Karpas-422 (cell line): Measurements from ENCODE around the gene RHEB. TPM values are rescaled to one million over a fixed set of nuclear protein-coding genes. Genes with fewer than 3 reads are reported as not detected.

Source experiments
- DNase-seq: peaks from one replicate; pipeline ENCODE4 v3.0.0-alpha.2; 2015
- H2AFZ ChIP-seq: fragments of 200-600 bp; sonication (generic); 2 replicates; pipeline ENCODE4 v1.6.1; 2014; ENCODE audit warnings: antibody characterized with exemption, low read length, mixed read lengths
- H3K27ac ChIP-seq: fragments of 200-600 bp; sonication (generic); 2 replicates; pipeline ENCODE4 v1.5.1; 2014; ENCODE audit warnings: mild to moderate bottlenecking, low read length, moderate library complexity
- H3K27me3 ChIP-seq: fragments of 200-600 bp; sonication (generic); 2 replicates; pipeline ENCODE4 v1.6.1; 2014; ENCODE audit warnings: low read length, mixed read lengths
- H3K36me3 ChIP-seq: fragments of 200-600 bp; sonication (generic); 2 replicates; pipeline ENCODE4 v1.6.1; 2014; ENCODE audit warnings: low read length, mixed read lengths; ENCODE audit not compliant: insufficient read depth
- H3K4me1 ChIP-seq: fragments of 200-600 bp; sonication (generic); 2 replicates; pipeline ENCODE4 v1.6.1; 2014; ENCODE audit warnings: mild to moderate bottlenecking, low read length, mixed read lengths
- H3K4me2 ChIP-seq: fragments of 200-600 bp; sonication (generic); 2 replicates; pipeline ENCODE4 v1.6.1; 2014; ENCODE audit warnings: low read length, low read depth, mild to moderate bottlenecking; ENCODE audit not compliant: poor library complexity, severe bottlenecking
- H3K4me3 ChIP-seq: fragments of 200-600 bp; sonication (generic); 2 replicates; pipeline ENCODE4 v1.5.1; 2014; ENCODE audit warnings: mild to moderate bottlenecking, antibody characterized with exemption, low read length, mixed read lengths
- H3K79me2 ChIP-seq: fragments of 200-600 bp; sonication (generic); 2 replicates; pipeline ENCODE4 v1.6.1; 2014; ENCODE audit warnings: mild to moderate bottlenecking, low read length, mixed read lengths
- H3K9ac ChIP-seq: fragments of 200-600 bp; sonication (generic); 2 replicates; pipeline ENCODE4 v1.6.0; 2014; ENCODE audit warnings: low read length
- H3K9me2 ChIP-seq: fragments of 200-600 bp; sonication (generic), shearing (Covaris generic); replicated peaks from 2 replicates; pipeline ENCODE4 v1.6.0; 2014; ENCODE audit warnings: mild to moderate bottlenecking, low read length, moderate library complexity; ENCODE audit not compliant: insufficient read depth
- H3K9me3 ChIP-seq: fragments of 300-700, 200-600 bp; sonication (generic); 2 replicates; pipeline ENCODE4 v1.6.1; 2014; ENCODE audit warnings: low read length, mixed read lengths
- H4K20me1 ChIP-seq: fragments of 200-600 bp; sonication (generic); 2 replicates; pipeline ENCODE4 v1.6.1; 2014; ENCODE audit warnings: mild to moderate bottlenecking, antibody characterized with exemption, low read length, low read depth; ENCODE audit not compliant: insufficient read depth
- total RNA-seq: library from RNA; depleted of rRNA; stranded (reverse); fragments of >200 nt; shearing (Covaris generic); gene quantifications from 2 replicates; pipeline ENCODE4 v1.2.3, GENCODE V29; 2014; ENCODE audit warnings: low replicate concordance

RHEB gene
- total RNA-seq, 1 experiment from 2014 or later, result 47.5 TPM

DNA sequence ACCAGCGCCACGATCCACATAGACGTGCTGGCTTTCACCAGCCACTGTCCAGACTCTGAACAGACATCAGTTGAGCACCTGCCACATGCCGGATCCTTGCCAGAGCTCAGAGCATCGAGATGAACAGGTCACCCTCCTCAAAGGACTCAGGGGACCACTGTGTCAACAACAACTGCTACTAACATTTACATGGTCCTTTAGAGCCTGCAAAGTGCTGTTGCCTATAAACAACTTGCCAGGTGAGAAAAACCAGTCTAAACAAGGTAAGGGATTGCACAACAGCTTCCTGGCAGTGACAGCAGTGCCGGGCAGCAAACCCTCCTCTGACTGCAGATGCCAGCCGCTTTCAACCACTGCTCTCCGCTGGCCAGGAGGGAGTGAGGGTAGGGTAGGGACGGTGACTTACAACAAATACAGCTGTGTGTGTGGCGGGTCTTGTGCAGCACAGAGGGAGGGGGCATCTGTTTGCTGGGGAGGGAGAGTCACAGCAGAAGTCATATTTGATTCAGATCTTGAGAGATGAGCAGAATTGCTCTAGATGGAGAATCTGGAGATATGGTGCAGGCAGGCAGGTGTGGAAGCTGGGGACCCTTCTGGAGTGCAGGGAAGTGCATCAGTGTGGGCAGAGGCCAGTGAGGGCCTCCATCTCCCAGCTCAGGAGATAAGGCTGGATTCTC, 32.8 kb upstream of the RHEB start:
- H3K4me1 ChIP-seq, result no peaks in the 10 kb centered on the region
- H3K36me3 ChIP-seq, result no peaks in the 10 kb centered on the region
- no peak for DNase-seq
- H3K79me2 ChIP-seq, result no peaks in the 10 kb centered on the region
- no peak overlapping the region for H2AFZ ChIP-seq
- no peaks in the 10 kb centered on the region for H3K9me3 ChIP-seq
- no peaks in the 10 kb centered on the region for H4K20me1 ChIP-seq
- H3K4me3 ChIP-seq, result no peak overlapping the region
- no peaks in the 10 kb centered on the region for H3K9me2 ChIP-seq
- no peak overlapping the region for H3K4me2 ChIP-seq
- no peak overlapping the region for H3K27ac ChIP-seq
- H3K27me3 ChIP-seq, result no peaks in the 10 kb centered on the region
- no peak overlapping the region for H3K9ac ChIP-seq

DNA sequence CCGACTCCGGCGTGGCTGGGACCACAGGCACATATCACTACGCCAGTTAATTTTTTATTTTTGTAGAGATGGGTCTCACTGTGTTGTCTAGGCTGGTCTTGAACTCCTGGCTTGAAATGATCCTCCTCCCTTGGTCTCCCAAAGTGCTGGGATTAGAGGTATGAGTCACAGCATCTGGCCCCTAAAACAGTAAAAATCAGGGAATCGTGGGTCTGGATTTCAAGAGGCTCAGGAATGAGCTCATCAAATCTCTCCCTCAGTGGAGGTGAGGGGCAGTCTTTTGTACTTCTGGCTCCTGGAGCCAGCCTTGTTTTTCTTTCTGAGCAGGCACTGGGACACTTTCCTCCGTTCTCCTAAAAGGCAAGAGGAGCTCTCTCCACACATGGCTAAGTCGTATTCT, 32.1 kb upstream of the RHEB start:
- no peaks in the 10 kb centered on the region for H3K9me2 ChIP-seq
- no peak for DNase-seq
- H4K20me1 ChIP-seq, result no peaks in the 10 kb centered on the region
- no peak overlapping the region for H3K27ac ChIP-seq
- no peak overlapping the region for H3K4me3 ChIP-seq
- no peak overlapping the region for H3K9ac ChIP-seq
- H3K36me3 ChIP-seq, result no peaks in the 10 kb centered on the region
- H3K4me1 ChIP-seq, result no peaks in the 10 kb centered on the region
- no peak overlapping the region for H3K4me2 ChIP-seq
- no peaks in the 10 kb centered on the region for H3K79me2 ChIP-seq
- no peaks in the 10 kb centered on the region for H3K27me3 ChIP-seq
- H2AFZ ChIP-seq, result no peak overlapping the region
- H3K9me3 ChIP-seq, result no peaks in the 10 kb centered on the region

DNA sequence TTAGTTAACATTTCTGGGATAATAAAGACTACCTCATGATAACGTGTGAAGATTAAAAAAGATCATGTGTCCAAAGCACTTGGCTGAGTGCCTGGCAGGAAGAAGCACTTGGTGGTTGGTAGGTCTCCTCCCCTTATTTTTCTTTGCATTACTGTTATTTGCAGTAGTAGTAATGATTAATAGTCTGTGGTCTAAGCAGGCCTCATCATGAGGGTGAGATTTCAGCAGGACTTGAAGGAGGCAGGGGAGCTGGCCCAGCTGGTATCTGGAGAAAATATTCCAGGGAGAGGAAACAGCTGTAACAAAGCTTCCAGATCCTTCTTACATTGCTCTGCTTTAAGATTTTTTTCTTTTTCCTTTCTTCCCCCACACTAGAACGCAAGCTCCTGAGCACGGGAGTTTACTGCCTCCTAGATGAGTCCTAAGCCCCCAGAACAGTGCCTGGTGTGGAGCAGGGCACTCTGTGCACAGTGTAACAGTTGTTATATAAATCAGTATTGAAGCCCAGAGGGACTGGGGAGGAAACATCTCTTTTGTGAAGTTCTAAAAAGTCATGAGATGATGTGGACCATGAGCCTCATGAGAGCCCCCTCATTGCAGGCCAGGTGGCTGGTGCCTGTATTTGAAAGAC, 31.1 kb upstream of the RHEB start:
- no peaks in the 10 kb centered on the region for H3K9me2 ChIP-seq
- no peak overlapping the region for H3K9ac ChIP-seq
- H3K9me3 ChIP-seq, result no peaks in the 10 kb centered on the region
- H3K4me3 ChIP-seq, result no peak overlapping the region
- no peaks in the 10 kb centered on the region for H3K79me2 ChIP-seq
- H3K36me3 ChIP-seq, result no peaks in the 10 kb centered on the region
- H2AFZ ChIP-seq, result no peak overlapping the region
- H3K27ac ChIP-seq, result no peak overlapping the region
- no peak for DNase-seq
- no peaks in the 10 kb centered on the region for H4K20me1 ChIP-seq
- no peaks in the 10 kb centered on the region for H3K4me1 ChIP-seq
- no peak overlapping the region for H3K4me2 ChIP-seq
- no peaks in the 10 kb centered on the region for H3K27me3 ChIP-seq

DNA sequence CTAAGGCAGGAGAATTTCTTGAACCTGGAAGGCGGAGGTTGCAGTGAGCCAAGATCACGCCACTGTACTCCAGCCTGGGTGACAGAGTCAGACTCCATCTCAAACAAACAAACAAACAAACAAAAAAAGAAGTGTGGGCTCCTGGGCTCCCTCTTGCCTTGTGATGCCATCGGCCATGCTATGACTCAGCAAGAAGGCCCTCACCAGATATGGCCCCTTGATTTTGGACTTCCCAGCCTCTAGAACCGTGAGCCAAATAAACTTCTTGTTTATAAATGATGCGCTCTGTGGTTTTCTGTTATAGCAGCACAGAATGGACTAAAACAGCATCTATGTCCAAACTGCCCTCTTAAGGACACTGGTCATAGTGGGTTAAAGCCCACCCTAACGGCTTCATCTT, 29.9 kb upstream of the RHEB start:
- no peaks in the 10 kb centered on the region for H3K9me2 ChIP-seq
- H3K9ac ChIP-seq, result no peak overlapping the region
- no peak overlapping the region for H3K4me2 ChIP-seq
- H2AFZ ChIP-seq, result no peak overlapping the region
- H3K79me2 ChIP-seq, result no peaks in the 10 kb centered on the region
- H4K20me1 ChIP-seq, result no peaks in the 10 kb centered on the region
- H3K9me3 ChIP-seq, result no peaks in the 10 kb centered on the region
- no peak for DNase-seq
- no peaks in the 10 kb centered on the region for H3K4me1 ChIP-seq
- H3K27ac ChIP-seq, result no peak overlapping the region
- H3K4me3 ChIP-seq, result no peak overlapping the region
- H3K27me3 ChIP-seq, result no peaks in the 10 kb centered on the region
- H3K36me3 ChIP-seq, result no peaks in the 10 kb centered on the region

DNA sequence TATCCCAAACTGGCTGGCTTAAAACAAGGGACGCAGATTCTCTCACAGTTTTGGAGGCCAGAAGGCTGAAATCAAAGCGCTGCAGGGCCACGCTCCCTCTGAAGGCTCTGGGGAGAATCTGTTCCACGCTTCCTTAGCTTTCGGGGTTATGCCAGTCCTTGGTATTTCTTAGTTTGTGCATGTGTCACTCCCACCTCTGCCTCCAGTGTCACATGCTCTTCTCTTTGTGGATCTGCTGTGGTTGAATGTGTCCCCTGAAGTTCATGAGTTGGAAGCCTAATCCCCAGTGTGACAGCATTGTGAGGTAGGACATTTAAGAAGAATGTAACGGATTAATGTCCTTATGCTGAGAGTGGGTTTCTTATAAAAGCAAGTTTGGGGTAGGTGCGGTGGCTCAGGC, 29.4 kb upstream of the RHEB start:
- Histone ChIP-seq H3K36me3 (no peaks in the 10 kb centered on the region), H4K20me1 (no peaks in the 10 kb centered on the region), H3K79me2 (no peaks in the 10 kb centered on the region), H3K27me3 (no peaks in the 10 kb centered on the region), H3K4me1 (no peaks in the 10 kb centered on the region), H3K27ac (no peak overlapping the region), H2AFZ (no peak overlapping the region), H3K9ac (no peak overlapping the region), H3K9me3 (no peaks in the 10 kb centered on the region), H3K4me3 (no peak overlapping the region), H3K9me2 (no peaks in the 10 kb centered on the region), H3K4me2 (no peak overlapping the region)
- DNase-seq, result no peak

DNA sequence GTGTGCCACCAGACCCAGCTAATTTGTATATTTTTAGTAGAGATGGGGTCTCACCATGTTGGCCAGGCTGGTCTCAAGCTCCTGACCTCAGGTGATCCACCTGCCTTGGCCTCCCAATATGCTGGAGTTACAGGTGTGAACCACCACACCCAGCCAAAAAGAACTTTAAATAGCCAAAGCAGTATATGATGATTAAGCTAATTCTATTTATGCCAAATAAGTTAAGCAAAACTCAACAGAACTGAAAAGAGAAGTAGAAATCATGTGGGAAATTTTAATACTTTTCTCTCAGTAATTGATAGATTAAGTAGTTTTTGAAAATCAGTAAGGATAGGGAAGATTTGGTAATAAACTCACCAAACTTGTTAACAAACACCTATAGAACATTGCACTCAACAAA, 24.5 kb upstream of the RHEB start:
- Histone ChIP-seq H3K4me3 (no peak overlapping the region), H3K27ac (no peak overlapping the region), H3K9me3 (no peaks in the 10 kb centered on the region), H3K9me2 (no peaks in the 10 kb centered on the region), H3K79me2 (no peaks in the 10 kb centered on the region), H3K36me3 (no peaks in the 10 kb centered on the region), H3K9ac (no peak overlapping the region), H3K4me2 (no peak overlapping the region), H4K20me1 (no peaks in the 10 kb centered on the region), H2AFZ (no peak overlapping the region), H3K4me1 (peaks cover 7% of the 10 kb centered on the region), H3K27me3 (no peaks in the 10 kb centered on the region)
- no peak for DNase-seq

DNA sequence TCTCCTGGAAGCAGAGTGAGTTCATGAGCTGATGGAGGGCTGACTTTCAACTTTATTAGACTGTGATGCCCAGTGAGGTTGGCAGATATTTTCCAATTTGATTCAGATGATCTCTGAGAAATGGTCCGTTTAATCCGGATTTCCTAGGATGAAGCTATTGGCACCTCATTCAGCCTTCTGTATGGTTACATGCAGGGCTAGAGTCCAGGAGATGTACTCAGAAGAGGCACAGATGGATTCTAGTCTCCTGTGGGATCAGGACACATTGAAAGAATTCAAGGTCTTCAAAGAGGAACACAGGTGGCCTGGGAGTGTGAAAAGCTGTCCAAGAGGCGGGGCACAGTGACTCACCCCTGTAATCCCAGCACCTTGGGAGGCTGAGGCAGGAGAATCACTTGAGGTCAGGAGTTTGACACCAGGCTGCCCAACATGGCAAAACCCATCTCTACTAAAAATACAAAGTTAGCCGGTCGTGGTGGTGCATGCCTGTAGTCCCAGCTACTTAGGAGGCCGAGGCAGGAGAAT, 23.0 kb upstream of the RHEB start:
- Histone ChIP-seq H2AFZ (no peak overlapping the region), H3K9ac (no peak overlapping the region), H3K27me3 (no peaks in the 10 kb centered on the region), H3K79me2 (no peaks in the 10 kb centered on the region), H3K36me3 (no peaks in the 10 kb centered on the region), H3K4me3 (no peak overlapping the region), H3K27ac (no peak overlapping the region), H4K20me1 (no peaks in the 10 kb centered on the region), H3K9me3 (no peaks in the 10 kb centered on the region), H3K4me2 (no peak overlapping the region), H3K9me2 (no peaks in the 10 kb centered on the region), H3K4me1 (peaks cover 22% of the 10 kb centered on the region)
- no peak for DNase-seq

DNA sequence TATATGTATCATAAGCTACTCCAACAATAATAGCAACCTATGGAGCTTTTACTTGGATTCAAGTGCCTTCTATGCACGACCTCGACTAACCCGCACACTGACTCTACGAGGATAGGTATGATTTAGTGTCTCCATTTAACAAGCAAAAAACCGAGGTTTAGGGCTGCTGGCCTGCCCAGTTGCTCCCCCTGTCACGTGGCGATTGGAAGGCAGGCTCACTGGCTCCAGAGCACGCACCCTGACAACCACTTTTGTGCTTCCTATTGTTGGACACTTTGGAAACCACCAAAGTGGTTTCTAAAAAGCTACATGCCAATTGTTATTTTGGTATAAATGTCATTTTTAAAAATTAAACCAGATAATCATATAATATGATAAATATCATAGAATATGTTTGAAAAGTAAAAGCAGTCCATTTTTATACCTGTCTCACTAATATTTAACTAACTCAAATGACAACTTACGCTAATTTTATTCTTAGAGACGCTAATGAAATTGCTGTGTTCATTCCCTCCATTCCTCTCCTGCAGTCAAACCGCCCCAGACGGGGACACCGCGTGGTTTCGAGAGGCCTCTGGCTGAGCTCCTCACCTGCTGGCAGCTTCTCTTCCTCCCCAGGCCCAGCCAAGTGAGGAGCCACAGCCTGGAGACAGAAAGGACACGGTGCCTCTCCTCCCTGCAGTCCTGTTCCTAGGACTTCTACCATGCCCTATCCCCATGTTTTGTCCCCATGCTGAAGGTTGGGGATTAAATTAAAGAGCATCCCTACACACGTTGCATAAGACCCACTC, 22.2 kb upstream of the RHEB start:
- DNase-seq, result no peak
- Histone ChIP-seq H4K20me1 (no peaks in the 10 kb centered on the region), H3K4me3 (no peak overlapping the region), H3K4me1 (peaks cover 25% of the 10 kb centered on the region), H3K79me2 (no peaks in the 10 kb centered on the region), H3K27ac (no peak overlapping the region), H3K27me3 (no peaks in the 10 kb centered on the region), H3K9ac (no peak overlapping the region), H3K9me2 (no peaks in the 10 kb centered on the region), H3K9me3 (no peaks in the 10 kb centered on the region), H3K36me3 (no peaks in the 10 kb centered on the region), H3K4me2 (no peak overlapping the region), H2AFZ (no peak overlapping the region)
